GM12801 (cell line): ENCODE results near the gene GALNT2.

ENCODE experiments used
- CTCF ChIP-seq: IDR thresholded peaks from one replicate; pipeline ENCODE4 v1.5.1; 2011; ENCODE audit warnings: control low read depth; ENCODE audit not compliant: insufficient read length; ENCODE audit errors: extremely low read depth

GALNT2 gene

GRCh38 chr1:230160957-230161771 lies 94.1 kb downstream of the GALNT2 start:
- TF ChIP-seq CTCF, result no peak

GRCh38 chr1:230163205-230163604 lies 96.2 kb downstream of the GALNT2 start:
- no peak for TF ChIP-seq CTCF

GRCh38 chr1:230163719-230164118 lies 96.7 kb downstream of the GALNT2 start:
- no peak for TF ChIP-seq CTCF

- TF ChIP-seq CTCF, result no peak
These were observed 98.5 kb downstream of the GALNT2 start for GRCh38 chr1:230165536-230165935.

GRCh38 chr1:230166366-230167132 lies 99.5 kb downstream of the GALNT2 start:
- no peak for TF ChIP-seq CTCF

GRCh38 chr1:230167419-230167852 lies 100.4 kb downstream of the GALNT2 start:
- TF ChIP-seq CTCF, result no peak

GRCh38 chr1:230169454-230170152 lies 102.6 kb downstream of the GALNT2 start:
- TF ChIP-seq CTCF, result no peak
